D721Med (cell line): ENCODE results near the gene SOX8.

ENCODE experiments used
- DNase-seq: peaks from one replicate; pipeline ENCODE4 v3.0.0; 2011; ENCODE audit warnings: low spot score; ENCODE audit not compliant: insufficient read length
- FAIRE-seq: peaks from 2 replicates; lab custom pipeline; 2011; peaks lifted over from hg19 to GRCh38; lab: Jason Lieb, UNC
- TF ChIP-seq, protein P1 (sequence below): IDR thresholded peaks from 2 replicates; pipeline ENCODE4 v1.5.1; 2012; ENCODE audit warnings: mild to moderate bottlenecking, control low read depth; ENCODE audit not compliant: insufficient read depth; ENCODE audit errors: missing control alignments

Gene SOX8

DNA sequence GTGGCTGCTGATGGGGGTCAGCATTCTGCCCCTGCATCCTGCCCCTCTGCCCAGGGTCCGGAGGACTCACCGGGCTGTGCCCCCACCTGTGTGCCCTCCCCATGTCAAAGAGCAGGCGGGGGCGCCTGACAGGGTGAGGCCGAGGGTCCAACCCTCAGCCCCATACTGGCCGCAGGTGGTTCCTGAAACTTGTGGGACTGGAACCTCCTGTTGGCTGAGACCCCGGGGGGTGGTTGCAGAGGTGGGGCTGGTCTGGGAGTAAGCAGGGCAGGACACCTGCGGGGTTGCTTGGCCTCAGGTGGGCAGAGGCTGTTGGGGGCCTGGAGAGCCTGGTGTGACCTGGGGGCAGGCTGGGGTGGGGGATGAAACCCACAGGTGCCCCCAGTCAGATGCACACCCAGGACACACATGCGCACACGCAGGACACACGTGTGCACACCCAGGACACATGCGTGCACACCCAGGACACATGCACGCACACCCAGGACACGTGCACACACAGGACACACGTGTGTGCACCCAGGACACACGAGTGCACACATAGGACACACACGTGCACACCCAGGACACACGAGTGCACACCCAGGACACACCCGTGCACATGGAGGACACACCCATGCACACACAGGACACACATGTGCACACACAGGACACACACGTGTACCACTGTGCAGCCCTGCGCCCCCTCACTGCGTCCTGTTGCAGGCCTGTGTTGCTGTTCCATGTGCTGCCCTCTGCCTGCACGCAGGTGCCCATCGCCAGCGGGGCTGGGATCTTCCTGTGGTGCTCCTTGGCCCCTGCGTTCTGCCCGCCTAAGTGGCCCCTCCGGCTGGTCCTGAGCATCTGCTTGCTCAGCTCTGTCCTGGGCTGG lies 31.4 kb downstream of the SOX8 start:
- TF ChIP-seq, protein P1, sequence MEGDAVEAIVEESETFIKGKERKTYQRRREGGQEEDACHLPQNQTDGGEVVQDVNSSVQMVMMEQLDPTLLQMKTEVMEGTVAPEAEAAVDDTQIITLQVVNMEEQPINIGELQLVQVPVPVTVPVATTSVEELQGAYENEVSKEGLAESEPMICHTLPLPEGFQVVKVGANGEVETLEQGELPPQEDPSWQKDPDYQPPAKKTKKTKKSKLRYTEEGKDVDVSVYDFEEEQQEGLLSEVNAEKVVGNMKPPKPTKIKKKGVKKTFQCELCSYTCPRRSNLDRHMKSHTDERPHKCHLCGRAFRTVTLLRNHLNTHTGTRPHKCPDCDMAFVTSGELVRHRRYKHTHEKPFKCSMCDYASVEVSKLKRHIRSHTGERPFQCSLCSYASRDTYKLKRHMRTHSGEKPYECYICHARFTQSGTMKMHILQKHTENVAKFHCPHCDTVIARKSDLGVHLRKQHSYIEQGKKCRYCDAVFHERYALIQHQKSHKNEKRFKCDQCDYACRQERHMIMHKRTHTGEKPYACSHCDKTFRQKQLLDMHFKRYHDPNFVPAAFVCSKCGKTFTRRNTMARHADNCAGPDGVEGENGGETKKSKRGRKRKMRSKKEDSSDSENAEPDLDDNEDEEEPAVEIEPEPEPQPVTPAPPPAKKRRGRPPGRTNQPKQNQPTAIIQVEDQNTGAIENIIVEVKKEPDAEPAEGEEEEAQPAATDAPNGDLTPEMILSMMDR: no peak
- DNase-seq (no peak), FAIRE-seq (no peak)

- DNase-seq (no peak), FAIRE-seq (no peak)
- TF ChIP-seq, protein P1: no peak
These were observed 32.0 kb downstream of the SOX8 start for GRCh38 chr16:1013593-1013900.

DNA sequence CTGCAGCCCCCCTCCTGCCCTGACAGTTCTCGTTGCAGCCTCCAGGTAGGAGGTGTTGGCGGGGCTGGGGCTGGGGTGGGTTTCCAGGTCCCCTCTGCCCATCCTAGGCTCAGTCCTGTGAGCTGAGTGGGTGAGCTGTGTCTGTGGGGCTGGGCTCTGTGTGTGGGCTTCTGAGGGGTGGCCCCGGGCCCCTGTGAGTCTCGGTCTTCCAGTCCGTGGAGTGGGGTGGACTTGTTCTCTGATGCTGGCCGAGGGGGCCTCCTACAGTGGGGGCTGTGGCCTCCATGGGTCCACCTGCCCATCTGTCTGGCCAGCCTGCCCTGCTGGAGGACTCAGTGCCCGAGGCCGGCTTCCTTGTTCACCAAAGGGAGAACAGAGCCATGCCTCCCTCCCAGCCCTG lies 32.7 kb downstream of the SOX8 start:
- TF ChIP-seq, protein P1: no peak
- no peak for FAIRE-seq

GRCh38 chr16:1014771-1015495 lies 33.4 kb downstream of the SOX8 start:
- no peak for DNase-seq
- FAIRE-seq: no peak
- TF ChIP-seq, protein P1: no peak

More for the DNA sequence above, 32.7 kb downstream of the SOX8 start:
- DNase-seq: no peak

DNA sequence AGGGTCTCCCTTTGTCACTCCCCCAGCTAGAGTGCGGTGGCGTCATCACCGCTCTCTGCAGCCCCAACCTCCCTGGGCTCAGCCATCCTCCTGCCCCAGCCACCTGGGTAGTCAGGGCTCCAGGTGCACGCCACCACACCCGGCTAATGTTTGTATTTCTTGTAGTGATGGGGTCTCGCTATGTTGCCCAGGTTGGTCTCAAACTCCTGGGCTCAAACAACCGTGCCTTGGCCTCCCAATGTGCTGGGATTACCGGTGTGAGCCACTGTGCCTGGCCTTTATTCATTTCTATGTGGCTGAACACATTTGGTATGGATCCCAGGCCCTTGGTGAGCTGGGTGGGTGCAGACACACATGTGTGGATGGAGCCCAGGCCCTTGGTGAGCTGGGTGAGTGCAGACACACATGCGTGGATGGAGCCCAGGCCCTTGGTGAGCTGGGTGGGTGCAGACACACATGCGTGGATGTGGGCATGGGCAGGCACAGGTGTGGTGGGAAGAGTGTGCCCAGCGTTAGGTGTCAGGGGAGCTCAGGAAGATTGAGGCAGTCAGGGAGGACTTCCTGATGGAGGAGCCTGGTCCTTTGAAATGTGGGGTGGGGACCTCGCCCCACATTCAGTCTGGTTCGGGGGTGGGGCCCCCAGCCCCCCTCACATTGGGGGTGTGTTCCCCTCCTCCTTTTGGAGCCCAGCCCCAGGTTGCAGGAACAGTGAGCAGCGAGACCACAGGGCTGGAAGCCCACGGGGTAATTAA lies 37.1 kb downstream of the SOX8 start:
- FAIRE-seq: no peak
- no peak for DNase-seq
- TF ChIP-seq, protein P1: no peak

GRCh38 chr16:1019231-1020090 lies 37.9 kb downstream of the SOX8 start:
- no peak for FAIRE-seq

More at GRCh38 chr16:1019231-1020090, 37.9 kb downstream of the SOX8 start:
- peak; percentile 91 for DNase-seq
- TF ChIP-seq, protein P1: no peak
